NCI-H446 (cell line): Measurements from ENCODE around the gene C4orf17.

Experiments
- DNase-seq, 2 experiments: peaks; one replicate each; lab custom pipeline; 2025; lab: John Stamatoyannopoulos, UW

C4orf17 gene

DNA sequence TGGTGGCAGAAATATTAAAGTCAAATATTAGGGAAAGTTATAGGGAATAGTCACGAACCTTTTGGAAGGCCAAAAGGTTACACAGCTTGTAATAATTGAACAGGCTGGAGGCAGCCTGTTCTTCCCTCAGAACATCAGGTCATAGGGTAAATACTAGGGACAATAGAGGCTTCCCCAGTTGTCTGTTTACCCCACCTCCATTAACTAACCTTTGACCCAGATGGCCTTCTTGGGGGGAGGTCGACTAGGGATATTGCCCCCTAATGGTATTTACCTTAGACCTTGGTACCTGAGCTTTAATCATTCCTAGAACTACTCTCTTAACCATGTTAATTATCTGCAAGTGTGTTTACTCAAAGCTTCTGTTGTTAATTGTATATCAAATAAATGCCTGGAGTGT is 26.0 kb downstream of the C4orf17 start:
- no peak for DNase-seq

DNA sequence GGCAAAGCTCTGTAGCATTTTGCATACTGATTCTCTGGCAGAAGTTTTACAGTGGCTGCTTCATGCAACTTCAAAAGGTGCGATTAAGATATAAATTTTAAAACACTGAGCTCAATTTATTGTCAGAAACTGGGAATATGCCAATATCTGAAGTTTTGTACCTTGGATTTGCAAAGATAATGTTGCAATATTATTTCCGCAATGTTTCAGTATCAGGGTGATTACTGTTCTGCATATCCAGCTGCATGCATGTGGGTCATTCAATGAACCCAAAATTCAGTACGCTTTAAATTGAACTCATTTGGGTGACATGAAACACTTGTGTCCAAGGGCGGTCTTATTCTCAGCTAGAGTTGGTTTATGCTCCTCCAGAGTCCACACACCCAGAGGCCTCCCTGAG is 26.9 kb downstream of the C4orf17 start:
- no peak for DNase-seq

DNA sequence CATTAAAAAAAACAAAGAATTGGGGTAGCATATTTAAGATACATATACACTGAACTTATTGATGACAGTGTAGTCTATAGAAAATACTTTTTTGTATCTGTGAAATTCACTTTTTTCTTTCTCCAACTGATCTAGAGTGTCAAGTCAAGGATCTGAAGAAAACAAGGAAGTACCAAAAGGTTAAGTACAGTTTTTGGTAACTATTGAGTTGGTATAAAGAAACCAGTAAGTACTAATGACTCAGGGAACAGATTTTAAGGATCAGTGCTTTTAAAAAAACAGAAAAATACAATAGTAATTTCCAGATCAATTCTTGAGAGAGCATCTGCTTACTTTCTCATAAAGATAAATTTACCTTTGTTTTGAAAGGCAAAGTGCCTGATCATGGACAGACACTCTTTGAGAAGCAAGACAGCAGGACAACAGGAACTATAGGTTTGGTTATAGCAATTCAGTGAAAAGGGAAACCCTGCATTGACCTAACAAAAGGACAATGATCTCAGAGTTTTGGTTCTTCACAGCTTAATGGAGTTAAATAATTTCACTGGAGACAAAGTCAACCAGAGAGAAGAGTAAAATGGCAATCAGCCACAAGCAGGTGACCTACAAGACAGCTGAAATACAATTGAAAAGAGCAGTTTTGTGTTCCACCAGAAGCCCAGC is 29.6 kb downstream of the C4orf17 start:
- DNase-seq, result no peak

DNA sequence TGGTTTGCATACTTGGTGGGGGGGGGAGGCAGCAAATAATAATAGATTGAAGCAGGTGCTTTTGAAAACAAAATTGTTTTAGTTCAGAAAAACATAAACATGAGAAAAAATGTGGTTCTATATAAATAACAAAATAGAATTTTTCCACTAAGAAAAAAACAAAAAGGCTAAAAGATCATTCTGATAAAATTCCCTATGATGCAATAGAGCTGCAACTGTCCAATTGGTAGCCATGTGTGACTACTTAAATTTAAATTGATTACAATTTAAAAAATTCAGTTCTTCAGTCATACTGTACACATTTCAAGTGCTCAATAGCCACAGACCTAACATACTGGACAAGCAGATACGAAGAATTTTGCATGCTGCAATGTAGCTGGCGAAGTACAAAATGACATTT is 42.1 kb downstream of the C4orf17 start:
- DNase-seq, result no peak

DNA sequence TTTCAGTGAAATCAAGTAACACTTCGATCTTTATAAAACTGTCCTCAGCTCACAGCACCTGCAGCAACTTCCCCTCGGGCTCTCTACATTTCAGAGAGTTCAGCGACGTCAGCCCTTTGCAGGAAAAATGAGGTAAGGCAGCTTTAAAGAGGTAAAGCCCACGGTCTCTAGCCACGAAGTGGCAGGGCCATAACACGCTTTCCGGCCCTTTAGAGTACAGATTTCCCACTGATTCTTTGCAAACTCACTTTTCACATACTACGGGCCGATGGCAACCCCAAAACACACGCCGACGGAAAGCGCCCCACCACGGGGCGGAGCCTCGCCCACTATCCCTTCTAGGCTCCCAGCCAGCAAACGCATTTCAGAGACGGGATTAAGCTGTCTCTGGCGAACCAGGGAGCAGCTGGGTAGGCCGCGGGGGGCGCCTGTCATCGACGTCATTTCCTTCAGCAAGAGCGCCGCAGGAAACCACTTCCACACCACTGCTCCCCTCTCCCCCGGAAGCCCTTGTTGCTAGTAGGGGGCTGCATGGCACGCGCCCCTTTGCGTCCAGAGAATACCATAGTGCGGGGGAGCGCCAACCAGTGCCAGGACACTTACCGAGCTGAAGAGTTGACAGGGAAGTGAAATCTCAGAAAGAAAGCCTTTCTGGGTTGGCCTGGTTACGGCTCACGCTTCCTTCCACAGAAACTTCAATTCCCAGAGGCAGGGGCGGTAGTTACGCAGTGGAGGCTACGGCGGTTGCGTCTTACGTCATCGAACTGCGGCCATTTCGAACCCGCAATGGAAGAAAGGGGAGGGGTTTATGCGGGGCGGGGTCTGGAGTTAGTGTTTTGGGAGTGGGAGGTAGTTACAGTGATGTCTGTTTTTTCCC is 52.7 kb downstream of the C4orf17 start, which contains the start of gene TRMT10A:
Gene TRMT10A (minus strand): TSS at position 730 of the 877 bp plus-strand sequence. CDS start 4,701 bp downstream, outside the sequence.
- peak; percentile 96 to 97 for DNase-seq

DNA sequence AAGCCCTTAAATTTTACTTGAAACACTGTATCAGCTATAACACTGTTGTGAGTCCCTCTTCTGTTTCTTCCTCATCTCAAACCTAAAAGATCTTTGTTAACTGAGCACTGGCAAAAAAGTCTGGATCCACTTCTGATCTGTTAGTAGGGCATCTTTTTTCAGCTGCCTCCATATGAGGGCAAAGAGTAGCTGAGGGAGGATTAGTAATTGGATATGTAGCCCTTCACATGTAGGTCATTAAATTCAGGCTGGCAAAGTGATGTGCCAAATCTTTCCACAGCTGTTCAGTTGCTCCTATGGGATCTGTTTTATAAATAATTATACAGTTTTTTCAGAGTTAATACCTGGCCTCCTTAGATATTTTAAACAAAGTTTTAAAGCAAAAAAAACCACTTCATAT is 54.1 kb downstream of the C4orf17 start:
- DNase-seq, result peak in 1 of 2 experiments; percentile 12

DNA sequence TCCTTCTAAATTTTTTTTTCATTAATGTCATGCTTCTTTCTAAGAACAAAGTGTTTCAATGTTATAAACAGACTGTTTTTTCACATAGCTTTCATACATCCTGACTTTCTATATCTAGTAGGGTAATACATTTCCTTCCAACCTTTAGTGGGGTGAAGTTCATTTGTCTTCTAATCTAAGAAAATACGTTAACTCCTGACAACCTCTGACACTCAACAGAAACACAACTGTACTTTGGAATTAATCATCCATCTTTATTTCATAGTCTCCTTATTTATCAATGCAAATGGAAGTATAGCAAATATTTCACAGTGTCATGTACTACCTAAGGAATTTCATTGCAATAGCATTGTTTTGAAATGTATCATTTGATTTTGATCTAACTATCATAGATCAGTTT is 61.1 kb downstream of the C4orf17 start:
- DNase-seq, result no peak

DNA sequence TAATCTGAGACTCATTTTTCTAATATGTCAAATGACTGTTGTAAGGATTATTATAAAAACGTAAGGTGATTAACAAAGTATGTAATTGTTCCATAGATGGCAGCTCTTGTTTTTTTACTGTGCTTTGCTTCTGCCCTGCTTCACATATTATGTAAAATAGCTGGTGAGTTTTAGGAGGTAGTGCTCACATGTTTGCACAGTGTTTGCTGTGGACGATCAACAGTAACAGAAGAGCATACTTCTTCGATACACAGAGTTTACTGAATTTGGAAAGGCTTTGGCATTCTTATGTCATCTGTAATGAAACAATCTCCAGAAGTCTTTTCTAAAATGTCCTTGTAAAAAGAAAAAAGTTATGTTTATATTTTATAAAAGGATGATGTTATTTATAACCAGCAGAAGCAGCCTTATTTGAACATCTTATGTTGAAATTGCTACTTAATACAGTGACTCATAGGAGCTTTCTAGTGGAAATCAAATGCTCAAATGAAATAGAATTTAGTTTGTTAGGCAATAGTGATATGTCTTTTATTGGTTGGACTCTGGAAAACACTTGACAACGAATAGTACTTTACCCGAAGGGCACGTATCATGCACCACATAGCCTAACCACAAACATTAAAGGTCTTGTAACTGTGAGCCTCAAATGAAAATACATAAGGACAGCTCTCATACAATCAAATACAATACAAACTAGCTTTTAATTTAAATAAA is 61.9 kb downstream of the C4orf17 start:
- no peak for DNase-seq

DNA sequence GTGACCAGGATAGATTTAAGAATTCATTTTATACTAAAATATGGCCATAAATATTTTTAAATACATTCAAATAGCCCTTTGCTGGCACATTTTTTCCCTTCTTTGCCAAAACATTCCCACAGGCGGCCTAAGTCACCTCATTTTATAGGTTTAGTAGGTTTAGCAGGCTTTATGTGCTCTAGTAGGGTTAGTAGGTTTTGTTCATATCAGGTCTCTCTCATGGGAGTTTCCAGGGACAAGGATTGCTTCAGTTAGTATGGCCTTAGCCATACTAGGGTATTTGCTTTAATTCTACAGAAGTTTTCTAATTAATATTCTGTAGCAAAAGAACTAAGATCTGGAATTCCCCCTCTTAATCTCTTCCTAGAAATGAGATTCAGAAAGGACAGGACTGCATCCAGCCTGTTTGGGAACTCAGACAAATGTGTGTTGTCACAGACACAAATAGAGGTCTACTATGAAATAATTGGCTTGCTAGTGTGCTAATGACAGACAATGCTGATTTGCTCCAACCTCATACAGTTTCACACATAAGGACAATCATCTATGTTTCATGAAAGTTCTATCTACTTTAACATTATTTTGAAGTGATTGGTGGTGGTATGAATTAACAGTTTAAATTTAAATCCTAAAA is 63.0 kb downstream of the C4orf17 start:
- DNase-seq, result no peak

DNA sequence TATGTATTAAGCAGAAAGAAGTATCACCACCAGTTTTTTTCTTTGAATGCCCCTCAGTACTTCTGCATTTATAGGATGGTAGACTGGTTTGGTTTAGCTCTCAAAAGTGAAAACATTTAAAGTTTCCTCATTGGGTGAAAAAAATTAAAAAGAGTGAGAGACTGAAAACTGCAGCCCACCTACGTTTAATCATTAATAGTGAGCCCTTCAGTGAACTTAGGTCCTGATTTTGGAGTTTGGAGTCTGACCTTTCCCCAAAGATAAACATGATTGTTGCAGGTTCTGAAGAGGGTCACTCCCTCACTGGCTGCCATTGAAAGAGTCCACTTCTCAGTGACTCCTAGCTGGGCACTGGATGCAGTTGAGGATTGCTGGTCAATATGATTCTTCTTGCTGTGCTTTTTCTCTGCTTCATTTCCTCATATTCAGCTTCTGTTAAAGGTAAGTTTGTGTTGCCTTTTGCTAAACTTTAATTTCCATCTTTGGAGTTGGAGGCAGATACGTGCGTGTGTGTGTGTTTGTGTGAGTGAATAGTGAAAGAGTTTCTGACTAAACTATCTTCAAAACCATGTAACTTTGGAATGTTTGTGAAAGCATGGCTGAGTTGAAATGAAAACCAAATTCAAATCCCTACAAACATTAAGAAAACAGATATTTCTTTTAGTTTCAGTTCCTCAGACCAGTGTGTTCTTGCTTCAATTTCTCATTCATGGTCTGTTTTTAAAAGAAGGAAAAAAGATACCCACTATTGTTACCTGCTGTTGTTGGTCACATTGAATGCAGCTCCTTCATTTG is 63.9 kb downstream of the C4orf17 start, which contains the start of gene MTTP:
Gene MTTP (plus strand): TSS at position 295 of the 795 bp plus-strand sequence. CDS start 86 bp downstream, at position 381.
- DNase-seq, result no peak

DNA sequence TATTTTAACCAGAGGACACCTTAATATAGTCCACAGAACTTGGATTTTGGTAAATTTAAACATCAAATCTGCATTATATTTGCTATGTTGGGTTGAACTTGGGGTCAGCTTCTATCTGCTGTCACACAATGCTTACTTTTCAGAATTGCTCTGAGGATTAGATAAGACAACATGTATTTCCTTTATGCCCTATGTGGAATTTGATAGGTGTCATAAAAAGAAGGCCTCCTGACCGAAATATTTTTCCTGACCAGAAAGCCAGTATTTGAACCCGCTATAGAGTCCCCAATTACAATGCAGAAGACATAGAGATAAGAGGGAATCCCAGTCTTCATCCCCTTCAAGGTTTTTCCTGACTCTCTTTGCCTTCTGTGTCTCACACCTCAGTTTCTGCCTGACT is 67.9 kb downstream of the C4orf17 start:
- DNase-seq, result no peak

DNA sequence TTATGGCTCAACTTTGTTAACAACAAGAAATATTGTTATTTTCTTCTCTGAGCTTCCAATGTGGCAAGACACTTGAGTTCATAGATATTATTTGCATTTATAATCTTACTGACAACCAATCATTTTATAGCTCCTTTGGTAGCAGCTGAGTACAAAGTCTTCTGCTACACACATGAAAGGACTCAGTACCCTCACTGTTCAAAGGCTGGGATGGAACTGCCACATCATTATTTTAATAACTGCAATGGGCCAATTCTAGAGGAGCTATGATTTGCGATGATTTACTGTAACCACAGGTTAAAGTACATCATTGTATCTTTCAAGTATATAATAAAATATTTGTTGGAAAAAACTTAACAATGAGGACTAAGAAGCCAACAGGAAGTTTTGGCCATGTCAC is 74.7 kb downstream of the C4orf17 start:
- DNase-seq, result no peak

DNA sequence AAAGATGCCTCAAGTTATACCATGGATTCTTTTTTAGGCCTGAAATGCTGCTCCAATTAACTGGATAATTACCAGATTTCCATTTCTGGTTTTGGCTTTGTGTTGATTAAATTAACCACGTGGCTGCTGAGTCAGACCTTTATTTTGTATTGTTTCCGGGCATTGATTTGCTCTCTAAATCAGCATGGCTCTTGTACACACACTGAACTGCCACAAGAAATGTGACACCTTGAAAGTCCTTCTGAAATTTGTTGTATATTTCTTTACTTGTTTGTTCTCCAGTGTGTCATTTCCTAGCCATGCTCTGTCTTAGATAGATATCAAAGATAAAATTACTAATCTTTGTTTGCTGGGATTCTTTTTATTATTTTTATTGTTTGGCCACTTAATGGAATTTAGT is 75.5 kb downstream of the C4orf17 start:
- no peak for DNase-seq

DNA sequence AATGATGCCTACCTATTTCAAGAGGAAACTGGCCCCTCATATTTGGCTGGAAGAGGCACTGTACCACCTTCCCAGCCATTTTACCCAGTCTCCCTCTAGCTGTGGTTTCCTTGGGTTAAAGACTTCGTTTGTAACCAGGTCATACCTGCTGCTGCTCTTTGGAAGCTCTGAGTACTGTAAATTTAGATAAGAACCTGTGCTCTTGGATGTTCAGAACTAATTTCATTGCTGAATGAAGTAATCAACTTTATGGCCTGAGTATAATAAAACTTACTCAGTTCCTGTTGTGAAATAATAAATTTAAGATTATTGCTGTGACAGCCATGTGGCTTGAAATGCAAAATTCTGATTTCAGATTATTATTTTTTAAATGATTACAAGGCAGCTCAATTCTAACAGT is 76.0 kb downstream of the C4orf17 start:
- no peak for DNase-seq

DNA sequence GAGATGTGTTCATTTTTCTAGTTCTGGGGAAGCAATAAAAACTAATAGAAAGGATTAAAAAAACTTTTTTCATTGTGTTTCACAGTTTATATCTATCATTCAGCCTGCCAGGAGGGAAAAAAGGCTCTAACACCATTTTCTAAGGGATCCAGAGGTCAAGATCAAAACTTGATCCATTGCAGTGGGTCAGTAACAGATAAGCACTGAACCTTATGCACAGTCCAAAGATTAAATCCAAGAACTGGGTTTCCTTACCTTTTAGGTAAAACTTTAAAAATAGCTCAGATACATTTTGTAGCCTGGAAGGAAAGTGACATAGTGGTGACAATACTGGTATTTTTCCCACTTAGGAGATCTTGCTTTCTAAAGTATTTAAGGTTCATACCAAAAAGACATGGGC is 76.5 kb downstream of the C4orf17 start:
- DNase-seq, result no peak

DNA sequence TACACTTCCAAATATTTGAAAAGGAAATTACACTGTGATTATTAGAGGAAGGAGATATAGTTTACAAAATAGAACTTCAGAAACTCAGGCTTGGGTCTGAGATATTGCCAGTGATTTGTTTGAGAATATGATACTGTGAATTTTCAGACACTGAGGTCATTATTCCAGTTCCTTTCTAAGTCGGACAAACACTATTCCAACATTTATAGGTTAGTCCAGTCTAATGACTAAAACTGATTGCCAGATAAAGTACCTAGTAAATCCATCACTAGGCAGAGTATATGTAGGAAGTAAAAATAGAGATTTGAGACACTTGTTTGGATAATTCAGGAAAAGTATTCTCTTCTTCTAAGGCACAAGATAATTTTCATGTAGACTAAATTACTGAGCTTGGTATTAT is 77.0 kb downstream of the C4orf17 start:
- DNase-seq, result no peak

DNA sequence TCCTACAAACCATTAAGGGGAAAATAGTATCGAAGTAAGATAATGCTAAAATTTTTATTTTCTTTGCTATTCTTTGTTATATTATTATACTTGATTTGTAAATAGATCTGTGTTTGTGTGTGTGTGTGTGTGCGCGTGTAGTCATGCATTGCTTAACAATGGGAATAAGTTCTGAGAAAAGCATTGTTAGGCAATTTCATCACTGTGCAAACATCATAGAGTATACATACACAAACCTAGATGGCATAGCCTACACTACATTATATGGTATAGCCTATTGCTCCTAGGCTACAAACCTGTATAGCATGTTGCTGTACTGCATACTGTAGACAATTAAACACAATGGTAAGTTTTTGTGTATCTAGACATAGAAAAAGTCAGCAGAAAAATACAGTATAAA is 80.9 kb downstream of the C4orf17 start:
- DNase-seq, result no peak
